ENCODE results near the gene RALGAPA2.
"Not testable (repeated sequence)": the region's sequence is repeated elsewhere in the genome, so short reads cannot be mapped to it uniquely, and the experiment has no call there.

Gene RALGAPA2

DNA sequence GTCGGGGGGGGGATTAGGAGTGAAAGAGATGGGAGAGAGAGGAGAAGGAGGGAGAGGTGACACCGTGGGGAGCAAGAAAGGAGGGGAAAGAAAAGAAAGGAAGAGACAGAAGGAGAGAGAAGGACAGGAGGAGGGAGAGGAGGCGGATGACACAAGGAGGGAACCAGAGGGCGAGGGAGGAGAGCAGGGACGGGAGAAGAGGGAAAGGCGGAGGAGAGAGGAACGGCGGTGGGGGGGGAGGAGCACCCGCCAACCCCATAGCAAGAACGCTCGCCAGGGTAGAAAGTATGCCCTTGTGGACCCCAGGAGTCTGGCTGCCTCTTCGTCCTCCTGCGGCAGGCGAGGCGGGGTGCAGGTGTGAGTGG, 349.0 kb downstream of the RALGAPA2 start:
- DNase-seq = peak; percentile 29

DNA sequence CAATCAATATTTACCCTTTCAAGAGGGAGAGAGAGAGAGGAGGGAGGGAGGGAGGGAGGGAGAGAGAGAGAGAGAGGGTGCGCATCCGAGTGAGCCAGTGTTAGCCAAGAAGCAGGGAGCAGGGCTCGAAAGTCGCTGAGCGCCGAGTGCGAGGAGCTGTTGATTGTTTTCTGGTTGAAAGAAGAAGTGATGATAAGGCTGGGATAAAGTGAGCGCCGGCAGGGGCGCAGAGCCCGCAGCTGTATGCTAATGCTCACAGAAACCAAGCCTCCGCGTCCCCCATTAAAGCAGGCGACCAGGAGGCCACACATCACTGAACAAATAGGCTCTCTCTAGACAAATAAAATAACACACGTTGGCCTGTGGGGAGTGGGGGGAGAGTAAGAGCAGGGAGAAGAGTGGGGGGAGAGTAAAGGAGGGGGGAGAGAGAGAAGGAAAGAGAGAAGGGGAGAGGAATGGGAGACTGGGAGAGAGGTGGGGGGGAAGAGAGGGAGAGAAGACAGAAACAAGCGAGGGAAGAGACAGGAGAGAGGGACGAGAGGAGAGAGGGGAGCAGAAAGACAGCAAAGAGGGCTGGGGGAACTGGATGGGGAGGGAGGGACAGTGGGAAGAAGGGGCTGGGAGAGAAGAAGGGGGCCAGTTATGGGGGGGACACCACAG, 349.5 kb downstream of the RALGAPA2 start:
- peak; percentile 98 for DNase-seq

GRCh38 chr20:20360464-20360863, 352.0 kb downstream of the RALGAPA2 start:
- peak; percentile 78 for DNase-seq

- no peak for DNase-seq
Observed at GRCh38 chr20:20359628-20360027, 352.8 kb downstream of the RALGAPA2 start.

DNA sequence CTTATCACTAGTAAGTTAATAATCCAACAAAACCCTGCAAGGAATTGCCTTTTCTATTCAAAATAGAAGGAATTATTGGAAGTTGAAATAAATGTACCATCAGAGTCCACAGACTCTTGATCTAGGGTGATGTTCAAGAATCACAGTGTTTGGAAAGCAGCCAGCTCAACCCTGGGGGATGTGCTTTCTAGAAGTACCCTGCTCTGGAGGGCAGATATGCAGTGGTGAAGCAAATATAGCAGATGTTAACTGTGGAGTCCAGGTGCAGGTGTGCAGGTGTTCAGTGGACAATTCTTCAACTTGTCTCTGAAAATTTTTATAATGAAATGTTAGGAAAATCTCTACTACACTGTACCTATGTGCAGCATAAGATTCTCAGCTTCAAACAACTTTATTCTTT, 353.6 kb downstream of the RALGAPA2 start:
- DNase-seq = no peak

DNA sequence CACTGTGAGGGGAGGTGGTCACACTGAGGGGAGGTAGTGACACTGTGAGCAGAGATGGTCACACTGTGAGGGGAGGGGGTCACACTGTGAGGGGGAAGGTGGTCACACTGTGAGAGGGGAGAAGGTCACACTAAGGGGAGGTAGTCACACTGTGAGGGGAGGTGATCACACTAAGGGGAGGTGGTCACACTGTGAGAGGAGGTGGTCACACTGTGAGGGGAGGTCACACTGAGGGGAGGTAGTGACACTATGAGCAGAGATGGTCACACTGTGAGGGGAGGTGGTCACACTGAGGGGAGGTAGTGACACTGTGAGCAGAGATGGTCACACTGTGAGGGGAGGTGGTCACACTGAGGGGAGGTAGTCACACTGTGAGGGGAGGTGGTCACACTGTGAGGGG, 356.9 kb downstream of the RALGAPA2 start:
- not testable (repeated sequence) for DNase-seq

GRCh38 chr20:20353576-20353975, 358.9 kb downstream of the RALGAPA2 start:
- DNase-seq = no peak

- DNase-seq = no peak
Observed at GRCh38 chr20:20344476-20344875, 368.0 kb downstream of the RALGAPA2 start.

GRCh38 chr20:20343932-20344331, 368.5 kb downstream of the RALGAPA2 start:
- DNase-seq = no peak
